Keratinocyte (primary cell): Measurements from ENCODE around the gene HCN4. TPM values are rescaled to one million over a fixed set of nuclear protein-coding genes. Genes with fewer than 3 reads are reported as not detected.

ENCODE experiments used
- DNase-seq: peaks from one replicate; pipeline ENCODE4 v3.0.0-alpha.2; 2011; ENCODE audit warnings: low read depth, missing footprints, low spot score
- FAIRE-seq: peaks from 2 replicates; lab custom pipeline; 2011; peaks lifted over from hg19 to GRCh38; lab: Jason Lieb, UNC
- H2AFZ ChIP-seq: 2 replicates; pipeline ENCODE4 v1.6.0; 2012; ENCODE audit warnings: low read length, control low read depth, inconsistent platforms; ENCODE audit not compliant: control insufficient read depth
- H3K27ac ChIP-seq: 2 replicates; pipeline ENCODE4 v1.5.1; 2011; ENCODE audit warnings: low read length; ENCODE audit not compliant: control insufficient read depth, insufficient read depth
- H3K27me3 ChIP-seq: 3 replicates; pipeline ENCODE4 v1.6.0; 2011; ENCODE audit warnings: low read length; ENCODE audit not compliant: control insufficient read depth, insufficient read depth; ENCODE audit errors: extremely low read depth
- H3K36me3 ChIP-seq, 2 experiments: 2 replicates in 1 of 2; 3 replicates in 1 of 2; pipeline ENCODE4 v1.5.1; 2011; ENCODE audit warnings: low read length in 2 of 2, mild to moderate bottlenecking in 1 of 2; ENCODE audit not compliant: control insufficient read depth in 2 of 2, insufficient read depth in 2 of 2; ENCODE audit errors: extremely low read depth in 1 of 2
- H3K4me1 ChIP-seq: 3 replicates; pipeline ENCODE4 v1.5.1; 2011; ENCODE audit warnings: low read length; ENCODE audit not compliant: control insufficient read depth, insufficient read depth; ENCODE audit errors: extremely low read depth
- H3K4me2 ChIP-seq: 3 replicates; pipeline ENCODE4 v1.6.0; 2011; ENCODE audit warnings: low read depth, low read length; ENCODE audit not compliant: control insufficient read depth, insufficient read depth; ENCODE audit errors: extremely low read depth
- H3K4me3 ChIP-seq, 3 experiments: fragments of 200-600 bp in 1 of 3; sonication (generic) in 1 of 3; 2 replicates in 2 of 3; 3 replicates in 1 of 3; pipeline ENCODE4 v1.5.1; 2011 to 2016; ENCODE audit warnings: low read length in 3 of 3, mild to moderate bottlenecking in 3 of 3, control low read depth in 2 of 3, inconsistent platforms in 1 of 3, low read depth in 1 of 3, mixed read lengths in 1 of 3, mixed run types in 1 of 3, moderate library complexity in 1 of 3; ENCODE audit not compliant: control insufficient read depth in 2 of 3, insufficient read depth in 2 of 3; ENCODE audit errors: extremely low read depth in 1 of 3
- H3K79me2 ChIP-seq: 2 replicates; pipeline ENCODE4 v1.6.0; 2012; ENCODE audit warnings: low read length; ENCODE audit not compliant: control insufficient read depth, insufficient read depth
- H3K9ac ChIP-seq: 3 replicates; pipeline ENCODE4 v1.6.0; 2011; ENCODE audit warnings: low read length; ENCODE audit not compliant: control insufficient read depth, insufficient read depth; ENCODE audit errors: extremely low read depth
- H3K9me1 ChIP-seq: 3 replicates; pipeline ENCODE4 v1.6.0; 2011; ENCODE audit warnings: low read length; ENCODE audit not compliant: control insufficient read depth, insufficient read depth; ENCODE audit errors: extremely low read depth
- H3K9me3 ChIP-seq: 2 replicates; pipeline ENCODE4 v1.5.1; 2012; ENCODE audit warnings: low read depth, low read length; ENCODE audit not compliant: control insufficient read depth
- H4K20me1 ChIP-seq: 3 replicates; pipeline ENCODE4 v1.6.0; 2011; ENCODE audit warnings: low read length; ENCODE audit not compliant: control insufficient read depth, insufficient read depth; ENCODE audit errors: extremely low read depth
- CTCF ChIP-seq, 3 experiments: IDR thresholded peaks in 1 of 3; conservative IDR thresholded peaks in 1 of 3; optimal IDR thresholded peaks in 1 of 3; 2 replicates in 2 of 3; 3 replicates in 1 of 3; pipeline versions ENCODE3 to v1.5.1; 2011; ENCODE audit warnings: low read length in 3 of 3, mild to moderate bottlenecking in 3 of 3, moderate library complexity in 2 of 3, control low read depth in 1 of 3, inconsistent platforms in 1 of 3; ENCODE audit not compliant: insufficient read depth in 2 of 3; ENCODE audit errors: extremely low read depth in 1 of 3
- EZH2 ChIP-seq: IDR thresholded peaks from one replicate; pipeline ENCODE4 v1.6.1; 2012; ENCODE audit warnings: inconsistent platforms, mild to moderate bottlenecking, low read length, moderate library complexity
- dilution Hi-C: fragments of 300-500 bp; cut with MboI; formaldehyde crosslinking; loops from one replicate; pipeline ENCODE4 v1.7.0; 2020; ENCODE audit warnings: low sequenced_read_pairs; ENCODE audit not compliant: extremely low pct_ligation_motif_present
- polyA plus RNA-seq, 5 experiments: library from polyadenylated mRNA; depleted of rRNA in 3 of 5; stranded (reverse) in 3 of 5; stranded (forward) in 1 of 5; unstranded in 1 of 5; fragments of >200 nt; gene quantifications; 1 replicate in 1 of 5; 2 replicates in 3 of 5; 3 replicates in 1 of 5; pipeline versions ENCODE4 v1.2.1 to v1.2.3, GENCODE V29; 2011 to 2012; ENCODE audit warnings: missing spikeins in 2 of 5, low read depth in 1 of 5, low replicate concordance in 1 of 5

Gene HCN4
- polyA plus RNA-seq, 1 donor (not counting 4 experiments of a cell fraction or from before 2014, with no cell fraction given): not detected

GRCh38 chr15:73364070-73364469, 4.7 kb downstream of the HCN4 start:
- TF ChIP-seq CTCF (optimal IDR thresholded peaks at IDR 0.05 in 1 of 3, IDR thresholded peaks at IDR 0.05 in 1 of 3, conservative IDR thresholded peaks at IDR 0.05 in 1 of 3; ENCODE audit: extremely low read depth in 1 of 3, insufficient read depth in 2 of 3, low read length in 3 of 3) (no peak), EZH2 (no peak)
- H3K79me2 ChIP-seq: no peaks in the 10 kb centered on the region
- no peak overlapping the region for H3K4me3 ChIP-seq
- H3K36me3 ChIP-seq: no peaks in the 10 kb centered on the region
- H3K9me1 ChIP-seq: no peaks in the 10 kb centered on the region
- no peak overlapping the region for H3K4me2 ChIP-seq
- no peak overlapping the region for H3K27ac ChIP-seq
- no peaks in the 10 kb centered on the region for H3K9me3 ChIP-seq
- H3K9ac ChIP-seq: no peak overlapping the region
- no peaks in the 10 kb centered on the region for H4K20me1 ChIP-seq
- DNase-seq: no peak
- H3K4me1 ChIP-seq: no peaks in the 10 kb centered on the region
- FAIRE-seq: no peak
- H2AFZ ChIP-seq: no peak overlapping the region
- peaks cover 73% of the 10 kb centered on the region for H3K27me3 ChIP-seq
- dilution Hi-C loops: no loop called here

GRCh38 chr15:73362900-73363299, 5.9 kb downstream of the HCN4 start:
- H3K9me1 ChIP-seq: no peaks in the 10 kb centered on the region
- H3K4me1 ChIP-seq: no peaks in the 10 kb centered on the region
- H3K4me3 ChIP-seq: no peak overlapping the region
- DNase-seq (no peak), FAIRE-seq (no peak)
- TF ChIP-seq CTCF (optimal IDR thresholded peaks at IDR 0.05 in 1 of 3, IDR thresholded peaks at IDR 0.05 in 1 of 3, conservative IDR thresholded peaks at IDR 0.05 in 1 of 3; ENCODE audit: extremely low read depth in 1 of 3, insufficient read depth in 2 of 3, low read length in 3 of 3) (no peak), EZH2 (no peak)
- no peak overlapping the region for H3K9ac ChIP-seq
- no peaks in the 10 kb centered on the region for H3K9me3 ChIP-seq
- no peak overlapping the region for H3K4me2 ChIP-seq
- no peak overlapping the region for H3K27ac ChIP-seq
- peaks cover 71% of the 10 kb centered on the region for H3K27me3 ChIP-seq
- no peaks in the 10 kb centered on the region for H4K20me1 ChIP-seq
- no peaks in the 10 kb centered on the region for H3K79me2 ChIP-seq
- no peak overlapping the region for H2AFZ ChIP-seq
- dilution Hi-C loops: no loop called here
- no peaks in the 10 kb centered on the region for H3K36me3 ChIP-seq
